ENCODE data around the gene ARPC5.

The ARPC5 gene

DNA sequence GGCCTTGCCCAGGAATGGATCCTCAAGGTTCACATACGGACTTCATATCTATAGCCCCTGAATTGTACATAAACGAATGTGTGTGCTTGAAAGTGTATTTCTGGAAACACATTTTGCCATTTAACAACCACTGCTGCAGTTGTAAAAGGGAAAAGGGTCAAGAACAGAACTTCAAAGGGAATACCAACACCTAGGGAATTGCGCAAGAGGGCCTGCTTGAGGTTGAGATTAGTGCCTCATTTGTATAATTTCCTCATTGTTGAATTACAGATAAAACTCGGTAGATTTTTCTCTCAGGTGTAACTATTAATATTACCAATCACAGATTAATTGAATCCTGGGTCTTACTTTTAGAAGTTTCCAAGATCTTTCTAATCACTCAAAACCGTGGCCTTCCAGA, 51.4 kb downstream of the ARPC5 start:
- FAIRE-seq: no peak

DNA sequence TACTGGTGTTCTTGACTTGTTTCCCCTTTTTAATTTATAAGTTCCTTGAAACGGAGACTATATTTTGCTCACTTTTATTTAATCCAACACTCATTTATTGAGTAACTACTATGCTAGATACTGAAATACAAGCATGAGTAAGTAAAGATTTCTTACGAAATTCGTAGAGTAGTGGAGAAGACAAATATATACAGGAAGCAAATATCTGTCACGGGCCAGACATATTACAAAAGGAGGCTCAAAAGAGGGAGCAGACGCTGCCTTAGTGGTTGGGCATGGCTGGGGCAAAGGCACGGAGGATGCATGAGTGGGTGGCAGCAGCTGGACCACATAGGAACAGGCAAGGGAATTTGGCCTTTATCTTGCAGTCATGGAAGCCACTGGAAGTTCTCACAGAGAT, 52.1 kb downstream of the ARPC5 start:
- FAIRE-seq: no peak

DNA sequence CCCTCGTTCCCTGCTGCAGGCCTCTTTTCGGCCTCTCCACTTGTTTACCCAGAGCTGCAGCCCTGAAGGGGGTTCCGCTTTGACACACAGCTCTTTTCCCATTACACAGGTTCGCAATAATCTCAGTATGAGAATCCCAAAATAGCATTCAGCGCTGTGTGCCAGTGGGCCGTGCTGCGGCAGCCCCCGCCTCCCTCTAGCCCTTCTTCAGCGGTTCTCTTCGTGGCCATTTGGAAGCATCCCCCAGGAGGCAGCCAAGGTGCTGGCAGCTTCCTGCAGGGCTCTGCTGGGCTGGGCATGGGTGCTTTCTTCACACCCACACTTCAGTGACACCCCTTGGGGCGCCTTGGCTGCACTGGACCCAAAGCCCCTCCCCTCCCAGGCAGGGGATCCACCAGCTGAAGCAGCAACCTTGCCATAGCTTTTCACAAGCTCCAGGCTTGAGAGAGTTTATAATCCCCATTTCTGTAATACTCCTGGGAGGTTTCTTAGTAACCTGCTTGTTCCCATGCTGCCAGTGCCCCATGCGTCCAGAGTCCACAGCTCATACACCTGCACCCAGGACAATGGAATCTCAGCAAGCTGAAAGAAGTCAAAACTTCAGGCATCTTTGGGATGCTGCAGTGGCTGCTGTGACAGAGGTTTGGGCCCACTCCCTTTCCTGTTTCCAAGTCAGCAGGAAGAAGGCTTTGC, 53.4 kb downstream of the ARPC5 start:
- FAIRE-seq: no peak

DNA sequence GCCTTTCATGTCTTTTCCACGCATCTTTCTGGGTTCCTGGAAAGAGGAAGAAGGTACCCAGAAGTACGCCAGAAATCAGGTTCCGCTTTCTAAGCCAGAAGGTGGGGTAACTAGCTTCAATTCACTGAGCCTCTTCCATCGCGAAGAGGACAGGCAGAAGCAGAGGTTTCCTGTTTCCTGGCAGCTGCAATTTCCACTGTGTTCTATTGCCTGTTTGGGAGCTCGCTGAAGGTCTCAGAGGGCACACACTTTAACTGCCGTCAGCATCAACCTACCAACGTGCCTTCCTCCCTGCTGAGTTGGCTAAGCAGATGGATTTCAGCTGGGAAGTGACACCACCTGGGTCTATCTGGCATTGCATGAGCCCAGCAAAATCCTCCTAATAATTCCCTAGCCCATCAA, 55.3 kb downstream of the ARPC5 start:
- no peak for FAIRE-seq

DNA sequence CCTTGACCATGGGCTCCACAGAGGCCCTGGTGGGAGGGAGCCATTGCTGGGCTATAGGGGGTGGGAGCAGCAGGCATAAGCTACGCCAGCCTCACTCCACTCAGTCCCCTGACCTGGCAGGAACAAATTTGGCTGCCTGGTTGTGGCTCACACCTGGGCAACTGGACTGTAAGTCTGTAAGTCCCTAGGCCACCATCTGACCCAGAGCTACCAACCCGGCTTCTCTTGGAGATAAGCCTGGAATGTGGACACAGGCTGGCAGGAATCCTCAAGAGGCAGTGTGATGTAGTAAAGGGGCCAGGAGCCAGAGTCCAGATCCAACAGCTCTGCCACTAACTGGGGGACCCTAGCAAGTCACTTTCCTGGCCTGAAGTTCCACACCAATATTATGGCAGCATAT, 56.7 kb downstream of the ARPC5 start:
- no peak for FAIRE-seq

DNA sequence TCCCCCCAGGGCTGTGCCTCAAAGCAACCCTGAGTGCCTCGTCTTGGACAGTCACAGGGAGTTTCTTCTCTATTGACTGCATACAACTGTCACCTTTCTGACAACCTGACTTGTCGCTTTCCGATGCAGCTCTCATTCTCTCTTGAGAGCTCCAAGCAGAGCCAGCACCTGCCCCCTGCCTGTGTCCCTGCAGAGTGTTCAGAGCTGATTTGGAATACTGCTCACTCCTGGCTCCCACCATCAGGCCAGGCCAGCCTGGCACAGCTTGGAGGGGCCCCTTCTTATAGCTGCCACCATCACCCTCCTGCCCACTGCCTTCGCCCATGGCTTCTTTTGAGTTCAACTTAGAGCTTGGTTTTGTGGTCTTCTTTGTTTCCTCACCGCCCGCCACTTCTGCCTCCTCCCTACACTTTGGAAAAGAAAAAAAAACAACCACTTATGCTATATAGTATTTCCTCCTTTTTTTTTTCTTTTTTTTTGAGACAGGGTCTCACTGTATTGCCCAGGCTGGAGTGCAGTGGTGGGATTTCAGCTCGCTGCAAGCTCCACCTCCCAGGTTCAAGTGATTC, 57.6 kb downstream of the ARPC5 start:
- no peak for FAIRE-seq

DNA sequence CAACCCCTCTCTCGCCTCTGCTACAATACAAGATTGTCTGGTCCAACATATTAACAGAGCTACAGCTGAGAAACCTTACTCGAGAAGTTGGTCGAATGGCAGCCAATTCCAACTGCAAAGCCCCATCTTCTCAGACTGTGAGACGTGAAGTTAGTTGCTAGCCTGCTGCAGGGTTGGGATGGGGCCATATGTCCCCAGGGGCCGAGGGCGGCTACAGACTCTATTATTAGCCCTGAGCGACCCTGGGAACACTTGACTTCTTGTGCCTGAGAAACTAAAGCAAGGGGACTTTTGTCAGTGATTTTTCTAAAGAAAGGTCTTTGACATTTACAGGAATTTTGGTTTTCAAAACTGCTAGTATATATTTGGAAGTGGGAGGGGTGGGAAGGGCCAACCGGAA, 59.0 kb downstream of the ARPC5 start:
- no peak for FAIRE-seq

DNA sequence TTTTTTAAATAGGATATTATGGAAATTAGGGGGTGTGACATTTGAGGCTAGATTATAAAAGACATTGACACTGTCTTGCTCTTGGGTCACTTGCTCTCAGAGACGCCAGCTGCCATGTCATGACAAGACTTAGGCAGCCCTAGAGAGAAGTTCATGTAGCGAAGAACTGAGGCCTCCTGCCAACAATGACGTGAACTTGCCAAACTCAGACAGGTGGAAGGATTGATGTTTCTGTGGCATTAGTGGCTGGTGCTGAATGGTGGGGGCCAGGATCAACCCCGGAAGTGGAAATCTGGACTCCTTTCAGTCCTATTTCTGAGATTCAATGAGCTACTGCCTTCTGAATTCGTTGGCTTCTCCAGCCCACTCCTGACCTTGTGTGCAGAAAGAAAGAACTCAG, 60.0 kb downstream of the ARPC5 start:
- no peak for FAIRE-seq

DNA sequence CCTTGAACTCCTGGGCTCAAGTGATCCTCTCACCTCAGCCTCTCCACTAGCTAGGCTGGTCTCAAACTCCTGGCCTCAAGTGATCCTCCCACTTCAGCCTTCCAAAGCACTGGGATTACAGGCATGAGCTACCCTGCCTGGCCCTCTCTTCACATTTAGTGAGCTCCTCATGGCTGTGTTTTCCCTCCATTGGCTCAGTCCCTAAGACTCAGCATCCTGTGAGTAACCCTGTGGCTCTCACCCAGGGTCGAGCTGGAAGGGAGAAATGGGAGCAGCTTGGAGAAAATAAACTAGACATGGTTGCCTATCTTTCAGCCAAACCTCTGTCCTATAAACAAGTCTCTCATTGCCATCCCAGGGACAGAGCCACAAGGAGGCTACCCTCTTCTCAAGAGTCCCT, 62.9 kb downstream of the ARPC5 start:
- FAIRE-seq: no peak

DNA sequence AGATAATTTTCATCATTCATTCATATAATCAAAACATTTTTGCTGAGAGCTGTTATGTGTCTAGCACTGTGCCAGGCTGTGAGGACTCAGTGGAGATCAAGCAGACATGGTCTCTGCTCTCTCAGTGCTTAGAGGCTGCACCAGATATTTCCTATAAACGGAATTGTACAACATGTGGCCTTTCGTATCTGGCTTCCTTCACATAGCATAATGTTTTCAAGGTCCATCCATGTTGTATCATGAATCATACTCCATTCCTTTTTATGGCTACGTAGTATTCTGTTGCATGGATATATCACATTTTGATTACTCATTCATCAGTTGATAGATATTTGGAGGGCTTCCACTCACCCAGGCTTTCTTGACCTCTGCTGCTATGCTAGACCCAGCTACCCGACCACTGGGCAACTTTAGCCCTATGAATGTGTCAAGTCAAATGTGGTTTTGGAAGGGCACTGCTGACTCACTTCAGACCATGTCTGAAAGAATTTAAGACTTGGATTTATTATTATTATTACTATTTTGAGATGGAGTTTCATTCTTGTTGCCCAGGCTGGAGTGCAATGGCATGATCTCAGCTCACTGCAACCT, 63.8 kb downstream of the ARPC5 start:
- FAIRE-seq: no peak
